NCI-H1930 (cell line): ENCODE data around the gene PMPCA.
A peak's percentile ranks its signal among the peaks of the same experiment; 100 is the strongest.

Source experiments
- DNase-seq, 2 experiments: peaks; one replicate each; lab custom pipeline; 2025; lab: John Stamatoyannopoulos, UW

Gene PMPCA

DNA sequence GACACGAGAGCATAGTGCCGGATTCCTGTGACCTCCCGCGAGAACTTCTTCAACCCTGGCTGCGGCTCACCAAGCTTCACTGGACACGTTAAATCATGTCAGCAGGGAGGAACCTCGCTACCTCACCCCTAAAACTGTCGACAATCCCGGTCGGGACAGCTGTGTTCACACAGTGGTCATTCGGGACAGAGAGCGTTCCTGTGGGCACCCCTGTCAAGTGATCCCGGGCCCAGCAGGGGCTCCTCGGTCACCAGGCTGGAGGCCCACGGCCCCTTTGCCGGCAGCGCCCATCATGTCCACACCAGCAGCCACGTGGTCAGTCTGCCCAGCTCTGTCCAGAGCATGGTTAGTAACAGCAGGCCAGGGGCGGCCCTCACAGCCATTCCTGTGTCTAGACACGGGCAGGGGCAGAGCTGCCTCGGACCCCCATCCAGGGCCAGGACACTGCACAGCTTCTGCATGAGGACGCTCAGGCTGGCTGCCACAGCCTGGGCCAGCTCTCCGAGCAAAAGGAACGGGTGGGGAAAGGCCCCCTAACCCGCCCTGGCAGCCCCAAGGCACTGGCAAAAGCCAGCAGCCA lies 25.7 kb downstream of the PMPCA start:
- no peak for DNase-seq

DNA sequence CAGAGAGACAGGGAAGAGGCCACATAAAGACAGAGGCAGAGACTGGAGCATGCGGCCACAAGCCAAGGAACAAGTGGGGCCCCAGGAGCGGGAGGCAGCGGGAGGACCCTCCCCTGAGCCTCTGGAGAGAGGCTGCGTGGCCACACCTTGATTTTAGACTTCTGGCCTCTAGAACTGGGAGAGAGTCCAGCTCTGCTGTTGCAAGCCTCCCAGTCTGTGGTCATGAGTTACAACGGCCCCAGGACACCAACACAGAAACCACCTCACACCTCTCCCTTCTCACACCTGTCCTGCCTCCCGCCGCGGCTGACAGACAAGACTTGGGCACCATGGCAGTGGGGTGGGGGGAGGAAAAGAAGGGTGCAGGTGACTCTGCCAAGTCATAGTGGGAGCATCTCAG lies 27.0 kb downstream of the PMPCA start:
- no peak for DNase-seq

DNA sequence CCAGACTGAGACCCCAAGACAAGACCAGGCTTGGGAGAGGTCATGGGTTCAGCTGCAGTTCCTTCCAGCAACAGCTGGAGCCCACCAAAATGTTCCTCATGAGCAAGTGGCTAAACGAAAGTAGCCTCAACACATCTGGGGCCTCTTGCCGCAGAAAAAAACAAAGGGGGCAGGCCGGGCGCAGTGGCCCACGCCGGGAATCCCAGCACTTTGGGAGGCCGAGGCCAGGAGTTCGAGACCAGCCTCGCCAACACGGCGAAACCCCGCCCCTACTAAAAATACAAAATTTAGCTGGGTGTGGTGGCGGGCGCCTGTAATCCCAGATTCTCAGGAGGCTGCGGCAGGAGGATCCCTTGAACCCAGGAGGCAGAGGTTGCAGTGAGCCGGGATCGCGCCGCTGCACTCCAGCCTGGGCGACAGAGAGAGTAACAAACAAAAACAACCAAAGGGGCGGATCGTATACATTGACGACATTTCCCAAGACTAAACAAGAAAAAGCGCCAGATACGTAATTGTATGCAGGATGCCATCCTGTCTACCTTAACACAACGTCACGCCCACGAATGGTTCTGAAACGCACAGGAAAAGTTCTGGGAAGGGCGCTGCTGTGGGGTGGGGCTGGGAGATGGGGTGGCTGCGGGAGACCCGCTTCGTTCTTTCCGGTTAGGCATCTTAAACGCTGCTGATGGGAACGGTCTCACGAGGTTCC lies 27.5 kb downstream of the PMPCA start:
- no peak for DNase-seq

DNA sequence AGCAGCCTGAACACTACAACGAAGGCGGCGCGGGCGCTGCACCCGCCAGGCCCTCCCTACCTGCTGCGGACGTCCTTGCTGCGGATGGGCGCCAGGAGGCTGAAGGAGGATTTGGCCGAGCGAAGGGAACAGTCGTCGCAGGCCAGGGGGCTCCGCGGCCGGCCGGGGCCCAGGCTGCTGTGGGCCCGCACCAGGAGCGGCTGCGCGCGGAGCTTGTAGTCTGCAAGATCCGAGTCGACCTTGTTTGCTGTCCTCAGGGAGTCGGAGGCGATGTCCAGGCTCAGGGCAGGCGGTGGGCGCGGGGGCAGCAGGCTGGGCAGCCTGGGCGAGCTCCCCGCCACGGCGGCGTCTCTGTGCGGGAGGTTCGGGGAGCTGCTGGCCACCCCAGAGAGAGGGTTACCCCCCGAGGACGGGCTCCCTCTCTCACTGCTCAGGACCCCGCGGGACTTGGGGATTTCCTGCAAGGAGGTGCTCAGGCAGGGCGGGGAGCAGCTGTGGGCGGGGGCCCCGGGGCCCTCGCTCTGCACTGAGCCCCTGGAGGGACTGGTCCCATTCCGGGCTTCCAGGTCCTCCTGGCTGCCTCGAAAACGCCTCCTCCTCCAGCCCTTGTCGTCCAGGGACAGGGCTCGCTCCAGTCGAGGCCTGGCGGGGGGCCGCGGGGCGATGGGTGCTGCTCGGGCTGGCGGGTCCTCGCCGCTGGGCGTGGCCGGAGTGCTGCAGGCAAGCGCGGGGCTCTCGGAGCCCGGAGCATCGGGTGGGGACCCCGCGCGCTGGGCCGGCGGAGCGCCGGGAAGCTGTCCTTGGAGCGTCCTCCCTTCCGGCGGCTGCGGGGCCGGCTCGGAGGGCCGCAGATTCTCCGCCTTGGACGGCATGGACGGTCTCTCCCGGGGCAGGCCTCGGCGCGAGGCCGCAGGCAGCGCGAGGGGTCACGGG lies 28.4 kb downstream of the PMPCA start:
- no peak for DNase-seq

DNA sequence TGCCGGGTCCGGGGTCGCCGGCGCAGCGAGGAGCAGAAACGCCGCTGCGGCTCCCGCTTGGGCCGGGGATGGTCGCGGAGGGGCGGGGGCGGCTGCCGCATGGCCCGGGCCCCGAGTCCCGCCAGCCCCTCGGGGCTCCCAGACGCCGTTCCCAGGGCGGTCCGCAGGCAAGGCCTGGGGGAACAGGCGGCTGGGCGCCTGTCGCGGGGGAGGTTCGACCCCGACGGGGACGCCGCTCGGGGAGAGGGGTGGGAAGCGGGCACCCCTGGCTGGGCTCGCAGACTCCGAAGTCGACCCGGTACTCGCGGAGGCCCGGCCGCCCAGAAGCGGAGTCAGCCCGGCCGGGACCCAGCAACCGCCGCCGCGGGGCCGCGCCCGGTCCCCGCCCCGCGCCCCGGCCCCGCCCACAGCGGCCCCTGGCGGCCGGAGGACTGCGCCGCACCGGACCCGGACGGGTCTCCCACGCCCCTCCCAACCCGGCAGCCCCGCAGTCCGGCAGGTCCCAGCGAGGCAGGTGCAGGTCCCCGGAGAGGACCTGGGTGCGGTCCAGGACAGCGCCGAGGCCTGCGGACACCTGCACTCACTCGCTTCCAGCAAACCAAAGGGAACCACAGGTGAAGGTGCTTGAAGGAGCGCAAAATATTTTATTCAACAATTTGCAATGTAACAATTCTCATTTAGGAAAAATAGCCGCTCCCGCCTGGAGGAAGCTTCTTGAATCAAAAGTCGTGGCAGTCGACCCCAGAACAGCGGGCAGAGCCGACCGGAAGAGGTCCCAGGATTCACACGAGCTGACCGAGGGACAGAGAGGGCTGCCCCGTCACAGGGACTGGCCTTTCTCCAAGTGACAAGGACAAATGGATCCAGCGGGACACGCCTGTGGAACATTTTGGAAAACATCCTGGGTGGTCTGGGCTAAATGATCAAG lies 29.3 kb downstream of the PMPCA start, which contains the start of gene INPP5E:
Gene INPP5E, minus strand, starts transcription at position 365 of the 928 bp plus-strand sequence. CDS start 426 bp downstream, outside the sequence.
- DNase-seq: peak; percentile 30 to 74

DNA sequence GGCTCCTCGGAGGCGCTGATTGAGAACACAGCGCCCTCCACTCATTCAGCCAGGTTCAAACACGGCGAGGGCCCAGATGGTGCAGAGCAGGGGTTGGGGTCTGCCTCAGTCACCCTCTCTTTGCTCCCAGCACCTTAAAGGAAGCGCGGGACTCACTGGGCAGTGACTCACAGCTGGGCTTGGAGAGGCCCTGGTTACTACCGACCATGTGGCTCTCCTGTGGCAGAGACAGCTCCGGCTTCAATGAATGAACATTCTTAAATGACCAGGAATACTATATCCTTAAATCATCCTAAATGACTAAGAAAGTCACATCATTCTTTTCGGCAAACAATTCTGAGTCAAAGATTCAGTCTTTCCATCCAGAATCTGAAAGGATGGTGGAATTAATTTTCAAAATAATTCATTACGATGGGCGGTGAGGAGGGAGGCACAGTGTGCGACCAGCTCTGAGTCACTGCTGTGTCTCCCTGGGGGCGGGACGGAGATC lies 30.8 kb downstream of the PMPCA start:
- no peak for DNase-seq

DNA sequence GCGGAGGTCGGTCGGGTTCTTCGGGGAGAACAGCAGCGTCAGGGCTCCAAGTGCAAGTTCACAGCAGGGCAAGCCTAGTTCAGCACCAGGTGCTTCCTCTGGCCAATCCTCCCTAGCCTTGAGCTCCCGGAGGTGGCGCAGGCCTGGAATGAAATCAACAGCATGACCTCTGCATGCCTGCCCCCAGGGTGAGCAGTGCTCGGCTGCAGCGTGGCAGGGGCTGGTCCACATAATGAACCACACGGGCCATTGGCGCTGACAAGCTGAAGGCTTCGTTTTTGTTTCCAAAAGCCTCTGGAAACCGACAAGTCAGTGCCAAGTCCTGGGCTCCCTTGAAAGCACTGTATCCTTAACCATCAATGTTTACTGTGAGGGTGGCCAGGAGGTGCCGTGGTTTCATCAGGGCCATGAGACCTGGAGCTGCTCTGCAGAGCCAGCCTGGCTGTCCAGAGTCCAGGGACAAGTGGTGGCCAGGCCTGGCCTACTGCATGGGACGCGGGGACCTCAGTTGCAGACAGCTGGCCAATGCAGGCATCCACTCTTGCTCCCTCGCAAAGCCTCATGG lies 31.3 kb downstream of the PMPCA start:
- no peak for DNase-seq

DNA sequence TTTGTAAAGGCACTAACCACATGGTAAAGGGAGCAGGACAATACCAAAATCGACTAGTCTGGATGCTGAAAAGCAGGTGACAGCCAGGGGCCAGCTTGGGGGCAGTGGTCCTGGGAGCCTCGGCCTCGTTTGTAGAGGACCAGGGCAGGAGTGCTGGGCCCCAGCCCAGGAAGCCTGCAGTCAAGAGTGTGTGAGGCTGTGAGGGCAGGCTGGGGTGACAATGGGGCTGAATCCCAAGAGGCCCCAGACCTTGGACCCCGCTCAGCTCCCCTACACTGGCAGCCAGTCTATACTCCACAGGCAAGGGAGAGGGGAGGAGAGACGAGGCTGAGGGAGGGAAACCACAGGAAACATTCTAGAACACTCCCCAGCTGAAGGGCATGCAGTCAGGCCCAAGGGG lies 31.8 kb downstream of the PMPCA start:
- DNase-seq: no peak

DNA sequence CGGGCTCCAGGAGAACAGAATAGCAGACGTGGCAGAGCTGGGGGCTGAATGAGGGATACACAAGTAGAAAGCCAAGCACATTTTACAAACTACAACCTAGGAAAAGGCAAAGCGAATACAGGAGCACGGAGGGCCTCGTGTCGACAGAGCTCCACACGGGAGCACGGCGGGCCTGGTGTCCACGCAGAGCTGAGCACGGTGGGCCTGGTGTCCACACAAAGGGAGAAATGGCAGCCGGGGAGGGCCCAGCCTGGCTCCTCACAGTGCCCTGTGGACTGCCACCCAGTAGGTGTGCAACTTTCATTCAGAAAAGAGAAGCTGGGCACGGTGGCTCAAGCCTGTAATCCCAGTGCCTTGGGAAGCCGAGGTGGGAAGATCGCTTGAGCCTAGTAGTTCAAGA lies 32.6 kb downstream of the PMPCA start:
- no peak for DNase-seq

DNA sequence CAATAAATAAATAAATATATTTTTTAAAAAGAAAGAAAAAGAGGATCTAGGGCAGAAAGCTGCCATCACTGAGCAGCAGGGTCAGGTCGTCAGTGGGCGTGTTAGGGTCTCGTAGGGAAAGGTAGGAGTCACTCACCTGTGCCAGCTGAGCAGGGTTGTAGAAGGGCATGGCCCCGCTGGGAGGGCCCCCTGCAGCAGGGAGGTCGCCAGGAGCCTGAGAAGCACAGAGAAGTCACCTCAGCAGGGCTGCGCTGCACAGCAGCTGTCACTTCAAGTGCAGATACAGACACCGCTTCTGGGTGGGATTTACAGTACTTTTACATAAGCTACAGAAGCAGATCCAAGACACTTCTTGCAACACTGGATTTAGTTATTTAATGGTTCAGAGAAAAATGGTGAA lies 33.2 kb downstream of the PMPCA start:
- DNase-seq: no peak

DNA sequence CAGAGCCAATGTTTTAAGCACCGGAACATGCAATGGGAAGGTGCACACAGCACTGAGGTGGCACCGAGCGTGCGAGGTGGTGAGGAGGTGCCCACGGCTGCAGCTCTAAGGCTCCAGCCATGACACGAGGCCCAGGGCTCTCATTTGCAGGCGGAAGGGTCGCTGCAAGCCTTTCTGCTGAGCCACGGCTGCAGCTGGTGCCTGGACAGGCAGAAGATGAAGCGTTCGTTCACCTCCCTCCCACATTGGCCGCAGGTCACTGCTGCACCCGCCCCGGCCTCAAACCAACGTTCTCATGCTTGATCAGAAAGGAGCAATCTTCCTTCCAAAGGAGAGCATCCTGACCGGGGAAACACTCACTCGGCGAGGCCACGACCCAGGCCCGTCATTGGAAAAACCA lies 33.6 kb downstream of the PMPCA start:
- DNase-seq: no peak

DNA sequence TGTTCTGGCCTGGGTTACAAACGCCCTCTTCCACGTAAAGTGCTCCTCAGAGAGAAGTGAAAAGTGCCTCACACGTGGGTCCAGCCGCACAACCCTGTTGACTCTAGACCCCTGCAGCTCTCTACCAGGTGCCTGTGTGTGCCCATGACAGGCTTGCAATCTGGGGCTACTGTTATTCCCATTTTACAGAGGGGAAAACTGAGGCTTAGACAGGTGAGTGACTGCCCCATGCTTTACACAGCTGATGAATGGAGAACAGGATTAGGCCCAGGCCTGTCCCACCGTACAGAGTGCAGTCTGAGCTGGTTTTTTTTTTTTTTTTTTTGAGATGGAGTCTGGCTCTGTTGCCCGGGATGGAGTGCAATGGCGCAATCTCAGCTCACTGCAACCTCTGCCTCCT lies 35.3 kb downstream of the PMPCA start:
- DNase-seq: no peak

DNA sequence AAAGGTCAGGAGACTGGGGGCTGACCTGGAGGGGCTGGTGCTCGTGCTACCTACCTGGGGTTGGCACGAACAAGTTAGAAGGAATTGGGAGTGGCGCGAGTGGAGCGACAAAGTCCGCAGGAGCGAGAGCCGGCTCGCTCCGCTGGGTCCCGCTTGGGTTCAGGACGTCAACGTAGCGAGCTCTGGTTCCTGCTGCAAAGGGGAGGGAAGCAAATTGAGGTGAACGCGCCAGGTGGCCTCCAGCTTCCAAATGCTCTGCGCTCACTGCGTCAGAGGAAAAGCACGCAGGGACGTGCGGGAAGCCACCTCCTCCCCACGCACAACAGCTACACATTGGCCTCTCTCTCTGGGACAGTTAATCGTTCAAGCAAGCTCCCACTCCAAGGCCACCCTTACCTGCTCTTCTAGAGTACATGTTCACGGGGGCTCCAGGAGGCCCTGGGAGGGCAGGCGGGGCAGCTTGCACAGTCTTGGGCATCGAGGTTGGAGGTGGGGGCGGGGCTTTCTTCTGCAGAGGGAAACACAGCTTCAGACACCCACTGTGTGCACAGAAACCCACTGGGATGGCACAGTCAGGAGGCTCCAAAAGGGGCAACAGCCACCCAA lies 36.8 kb downstream of the PMPCA start:
- no peak for DNase-seq

DNA sequence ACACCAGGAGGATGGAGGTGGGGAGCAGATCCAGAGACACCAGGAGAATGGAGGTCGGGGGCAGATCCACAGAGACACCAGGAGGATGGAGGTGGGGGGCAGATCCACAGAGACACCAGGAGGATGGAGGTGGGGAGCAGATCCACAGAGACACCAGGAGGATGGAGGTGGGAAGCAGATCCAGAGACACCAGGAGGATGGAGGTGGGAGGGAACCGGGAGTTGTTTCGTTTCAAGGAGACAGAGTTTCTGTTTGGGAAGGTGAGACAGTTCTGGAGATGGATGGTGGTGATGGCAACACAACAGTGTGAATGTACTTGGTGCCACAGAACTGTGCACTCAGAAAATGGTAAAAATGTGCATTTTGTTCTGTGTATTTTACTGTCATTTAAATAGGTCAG lies 38.2 kb downstream of the PMPCA start:
- DNase-seq: no peak

DNA sequence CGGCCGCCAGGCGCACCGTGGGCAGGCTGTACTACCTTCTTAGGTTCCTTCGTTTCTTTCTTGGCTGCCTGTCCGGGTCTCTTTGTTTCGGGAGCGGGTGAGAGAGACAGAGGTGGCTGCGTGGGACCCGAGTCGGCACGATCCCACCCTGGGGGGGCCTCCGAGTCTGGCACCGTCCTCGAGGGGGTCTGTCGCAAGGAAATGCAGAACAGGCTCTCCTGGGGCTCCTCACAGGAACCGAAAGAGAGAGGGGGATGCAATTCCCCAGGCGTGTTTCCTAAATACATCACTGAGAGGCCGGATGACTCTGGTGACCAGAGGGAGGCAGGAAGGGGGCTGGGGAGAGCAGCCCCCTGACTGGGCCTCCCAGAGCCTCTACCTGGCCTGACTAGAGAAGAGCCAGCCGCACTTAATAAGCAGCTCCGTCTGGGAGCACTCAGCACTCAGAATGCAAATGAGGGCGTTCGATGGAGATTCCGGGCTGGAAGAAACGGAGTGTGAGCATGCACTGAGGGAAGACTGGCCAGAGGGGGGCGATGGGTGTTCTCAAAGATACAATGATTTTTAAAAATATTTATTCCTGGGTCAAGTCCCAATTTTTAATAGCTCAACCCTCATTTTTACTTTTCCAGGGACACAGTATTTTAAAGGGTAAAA lies 40.9 kb downstream of the PMPCA start:
- DNase-seq: no peak

DNA sequence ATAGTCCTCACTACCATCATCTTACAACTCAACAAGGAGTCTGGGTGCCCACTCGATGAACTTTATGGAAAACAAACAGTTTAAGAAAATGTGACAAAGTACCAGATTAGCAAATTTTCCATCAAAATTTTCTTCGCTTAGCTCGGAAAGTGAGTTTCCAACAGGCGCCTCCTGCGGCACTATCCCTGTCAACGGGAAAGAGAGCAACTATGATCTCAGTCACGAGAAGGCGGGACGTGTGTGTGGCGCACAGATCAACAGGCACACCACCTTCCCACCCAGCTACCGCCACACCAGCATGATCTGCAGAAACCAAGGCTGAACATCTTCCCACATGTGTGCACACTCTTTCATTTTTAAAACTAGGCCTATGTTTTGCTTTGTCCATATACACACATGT lies 42.9 kb downstream of the PMPCA start:
- no peak for DNase-seq

DNA sequence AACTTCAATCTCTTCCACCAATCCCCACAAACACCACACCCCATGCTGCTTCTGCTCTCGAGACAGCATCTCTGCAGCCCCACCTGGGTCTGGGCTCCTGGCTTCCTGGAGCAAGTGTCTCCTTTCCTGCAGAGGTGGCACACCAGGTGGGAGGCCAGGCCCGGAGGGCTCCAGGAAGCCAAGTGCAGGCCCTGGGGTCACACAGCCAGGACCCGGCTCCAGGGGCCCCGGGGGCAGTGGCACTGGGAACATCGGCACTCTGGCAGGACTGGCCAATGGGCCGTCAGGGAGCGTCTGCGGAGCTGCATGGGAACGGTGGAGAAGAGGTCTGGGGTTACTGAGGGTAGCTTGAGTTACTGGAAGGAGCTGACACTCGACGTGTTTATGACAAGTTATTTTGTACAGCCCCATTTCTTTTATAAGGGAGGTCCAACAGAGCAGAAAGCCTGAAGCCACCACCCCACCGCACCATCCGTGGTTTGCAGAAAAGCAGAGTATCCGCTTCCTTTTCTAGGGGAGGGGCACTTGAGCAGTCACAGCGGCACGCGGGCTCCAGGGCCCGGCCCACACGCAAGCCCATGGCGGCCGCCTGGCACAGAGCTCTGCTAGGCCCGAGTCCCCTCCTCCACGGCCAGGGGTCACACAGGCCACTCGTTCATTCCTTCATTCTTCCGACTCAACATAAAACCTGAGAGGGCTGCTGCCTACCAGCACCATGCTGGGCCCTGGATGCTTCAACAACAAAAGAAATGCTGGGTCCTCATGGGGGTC lies 43.8 kb downstream of the PMPCA start:
- DNase-seq: no peak

DNA sequence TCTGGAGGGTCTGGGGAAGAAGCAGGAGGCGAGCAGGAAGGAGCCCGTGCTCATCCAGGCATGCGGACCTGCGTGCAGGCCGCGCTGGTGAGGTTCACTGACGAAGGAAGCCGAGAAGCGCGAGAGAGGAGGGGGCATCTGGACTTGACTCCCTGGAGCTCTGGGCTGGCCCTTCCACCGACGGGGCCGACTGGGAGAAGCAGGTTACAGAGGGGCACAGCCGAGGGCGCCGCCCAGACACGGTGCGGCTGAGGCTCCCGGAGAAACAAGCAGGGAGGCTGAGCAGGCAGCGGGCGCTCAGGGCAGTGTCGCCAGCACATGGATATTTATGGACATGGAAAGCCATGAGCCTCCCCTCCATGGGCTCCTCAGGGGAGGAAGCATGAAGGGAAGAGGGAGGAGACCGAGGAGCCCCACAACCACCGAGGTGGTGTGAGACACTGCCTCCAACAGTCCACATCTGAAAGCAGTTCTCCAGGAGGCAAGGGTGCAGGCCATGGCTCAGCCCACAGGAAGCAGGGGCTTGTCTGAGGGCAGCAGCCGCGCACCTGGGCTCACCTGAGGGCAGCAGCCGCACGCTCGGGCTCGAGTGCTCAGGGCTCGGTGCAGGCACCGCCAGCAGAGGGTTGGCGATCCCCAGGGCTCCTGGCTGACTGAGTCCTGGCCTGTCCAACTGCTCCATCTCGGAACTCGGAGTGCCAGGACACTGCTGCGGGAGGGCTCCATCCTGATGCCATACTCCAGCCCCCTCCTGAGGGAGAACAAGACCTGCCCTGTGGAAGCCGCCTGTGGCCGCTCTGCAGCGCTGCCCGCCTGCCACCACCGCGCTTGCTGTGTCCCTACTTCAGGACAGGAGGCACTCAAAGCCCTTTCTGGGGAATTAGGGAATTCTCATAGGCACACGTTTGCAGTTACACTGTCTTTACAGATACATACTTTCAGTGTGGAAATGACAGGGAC lies 44.9 kb downstream of the PMPCA start:
- DNase-seq: no peak
